Right renal cortex interstitium (tissue), 3 donors: ENCODE measurements around the gene PLXNB3. TPM values are rescaled to one million over a fixed set of nuclear protein-coding genes. Genes with fewer than 3 reads are reported as not detected.
"Not testable (repeated sequence)": the region's sequence is repeated elsewhere in the genome, so short reads cannot be mapped to it uniquely, and the experiment has no call there.

Source experiments
- DNase-seq, 3 donors: peaks; one replicate each; pipeline ENCODE4 v3.0.0-alpha.2; 2013; ENCODE audit warnings: low read depth in 3 of 3, low spot score in 2 of 3
- polyA plus RNA-seq, 3 donors: library from polyadenylated mRNA; unstranded; fragments of 120-200 nt; gene quantifications; one replicate each; pipeline ENCODE4 v1.2.1, GENCODE V29; 2013; ENCODE audit not compliant: insufficient read length in 3 of 3

The PLXNB3 gene
- 1 to 10 TPM in 2 of 3 donors, under 1 TPM in 1; 0.96 to 1.7 (median 1.6) TPM for polyA plus RNA-seq

GRCh38 chrX:153763989-153764755, at the start of gene PLXNB3:
Gene PLXNB3, plus strand, starts transcription at chrX:153764249. Its CDS starts 1,287 bp downstream, at chrX:153765536.
- DNase-seq = no peak

DNA sequence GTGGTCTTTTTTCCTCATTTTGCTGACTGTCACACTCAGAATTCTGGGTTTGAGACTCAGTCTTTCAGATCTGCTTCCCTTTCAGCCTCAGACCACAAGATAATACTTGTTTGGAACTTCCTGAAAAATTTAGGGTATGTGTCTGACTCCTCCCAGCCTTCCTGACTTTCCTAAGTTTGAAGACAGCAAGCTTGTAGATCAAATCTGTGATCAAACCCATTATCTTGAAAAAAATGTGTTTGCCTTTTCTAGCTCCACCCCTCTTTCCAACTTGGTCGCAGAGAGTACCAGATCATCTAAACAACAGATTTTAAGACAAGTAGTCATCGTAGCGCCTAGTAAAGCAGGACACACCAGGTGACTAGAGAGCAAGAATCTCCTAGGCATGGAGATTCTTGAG, 49.8 kb upstream of the PLXNB3 start:
- DNase-seq = no peak

- DNase-seq = no peak
Measured at GRCh38 chrX:153717445-153717844, 46.6 kb upstream of the PLXNB3 start.

DNA sequence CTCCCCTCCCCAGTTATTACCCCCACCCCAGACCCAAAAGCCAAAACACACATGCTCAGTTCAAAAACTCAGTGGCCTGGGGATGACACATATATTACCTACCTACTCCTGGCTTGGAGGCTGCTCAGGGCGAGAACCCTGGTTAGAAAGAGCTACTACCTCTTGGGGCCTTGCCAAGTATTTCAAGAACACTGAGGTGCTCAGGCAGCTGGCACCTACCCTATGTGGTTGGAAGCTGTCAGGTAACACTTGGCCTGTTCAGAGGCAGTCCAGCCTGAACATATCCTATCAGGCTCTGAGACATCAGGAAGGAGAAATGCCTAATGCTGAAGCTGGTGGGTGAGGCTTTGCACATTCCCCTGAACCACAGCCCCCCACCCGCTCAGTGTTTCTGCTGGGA, 44.8 kb upstream of the PLXNB3 start:
- DNase-seq = no peak

DNA sequence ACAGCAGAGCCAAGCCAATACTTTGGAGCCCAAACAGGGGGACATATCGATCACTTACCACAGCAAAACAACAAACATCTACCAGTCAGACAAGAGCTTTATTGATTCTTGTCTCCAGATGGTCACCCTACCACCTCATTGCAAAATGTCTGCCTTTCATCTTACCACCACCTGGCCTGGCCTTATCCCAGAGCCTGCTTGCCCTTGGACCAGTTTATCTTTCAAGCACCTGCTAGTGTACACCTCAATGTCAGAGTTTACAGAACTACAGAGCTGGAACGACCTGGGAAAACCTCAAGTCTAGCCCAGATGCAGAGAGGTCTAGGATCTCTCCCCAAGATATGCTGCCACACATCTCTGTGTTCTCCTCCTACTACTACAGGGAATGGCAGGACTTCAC, 44.3 kb upstream of the PLXNB3 start:
- DNase-seq = no peak

DNA sequence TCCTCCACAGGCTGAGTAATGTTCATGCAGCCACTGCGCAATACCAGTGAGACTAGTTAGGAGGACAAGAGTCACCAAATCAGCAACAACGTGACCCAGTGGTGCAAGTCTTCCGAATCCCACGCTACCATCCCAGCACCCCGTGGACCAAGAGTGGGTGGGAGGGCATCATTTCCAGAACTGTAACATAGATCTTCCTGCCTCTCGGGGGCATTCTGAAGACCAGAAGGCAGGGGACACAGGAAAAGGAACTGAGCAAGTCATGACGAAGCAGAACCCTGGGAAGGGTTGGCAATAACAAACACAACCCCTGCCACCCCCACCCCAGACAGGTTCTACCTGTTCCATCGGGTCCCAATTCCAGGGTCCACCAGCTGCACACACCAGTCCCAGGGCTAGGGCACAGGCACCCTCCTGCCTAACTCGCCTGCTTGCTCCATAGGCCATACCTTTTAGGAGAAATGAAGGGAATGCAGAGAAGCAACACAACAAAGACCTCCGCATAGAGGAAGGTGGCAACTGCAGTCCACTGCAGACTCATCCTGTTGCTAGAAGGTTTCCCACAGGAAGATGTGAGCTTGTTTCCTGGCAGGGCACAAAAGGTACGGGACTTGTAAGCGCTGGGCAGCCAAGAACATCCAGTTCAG, 41.2 kb upstream of the PLXNB3 start:
- DNase-seq = no peak

GRCh38 chrX:153723351-153724251, 40.4 kb upstream of the PLXNB3 start:
- DNase-seq = no peak

- DNase-seq = peak in 2 of 3 donors; percentile 70 to 76
Measured at GRCh38 chrX:153724252-153725038, 39.6 kb upstream of the PLXNB3 start, which contains the start of the genes ABCD1 and BCAP31. Gene ABCD1, plus strand, starts transcription at chrX:153724856. Its CDS starts 411 bp downstream, at chrX:153725267. Gene BCAP31, minus strand, starts transcription at chrX:153724387. Its CDS starts 1,143 bp downstream, at chrX:153723244.

DNA sequence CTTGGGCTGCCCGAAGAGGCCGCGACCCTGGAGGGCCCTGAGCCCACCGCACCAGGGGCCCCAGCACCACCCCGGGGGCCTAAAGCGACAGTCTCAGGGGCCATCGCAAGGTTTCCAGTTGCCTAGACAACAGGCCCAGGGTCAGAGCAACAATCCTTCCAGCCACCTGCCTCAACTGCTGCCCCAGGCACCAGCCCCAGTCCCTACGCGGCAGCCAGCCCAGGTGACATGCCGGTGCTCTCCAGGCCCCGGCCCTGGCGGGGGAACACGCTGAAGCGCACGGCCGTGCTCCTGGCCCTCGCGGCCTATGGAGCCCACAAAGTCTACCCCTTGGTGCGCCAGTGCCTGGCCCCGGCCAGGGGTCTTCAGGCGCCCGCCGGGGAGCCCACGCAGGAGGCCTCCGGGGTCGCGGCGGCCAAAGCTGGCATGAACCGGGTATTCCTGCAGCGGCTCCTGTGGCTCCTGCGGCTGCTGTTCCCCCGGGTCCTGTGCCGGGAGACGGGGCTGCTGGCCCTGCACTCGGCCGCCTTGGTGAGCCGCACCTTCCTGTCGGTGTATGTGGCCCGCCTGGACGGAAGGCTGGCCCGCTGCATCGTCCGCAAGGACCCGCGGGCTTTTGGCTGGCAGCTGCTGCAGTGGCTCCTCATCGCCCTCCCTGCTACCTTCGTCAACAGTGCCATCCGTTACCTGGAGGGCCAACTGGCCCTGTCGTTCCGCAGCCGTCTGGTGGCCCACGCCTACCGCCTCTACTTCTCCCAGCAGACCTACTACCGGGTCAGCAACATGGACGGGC, 38.8 kb upstream of the PLXNB3 start:
- DNase-seq = no peak

DNA sequence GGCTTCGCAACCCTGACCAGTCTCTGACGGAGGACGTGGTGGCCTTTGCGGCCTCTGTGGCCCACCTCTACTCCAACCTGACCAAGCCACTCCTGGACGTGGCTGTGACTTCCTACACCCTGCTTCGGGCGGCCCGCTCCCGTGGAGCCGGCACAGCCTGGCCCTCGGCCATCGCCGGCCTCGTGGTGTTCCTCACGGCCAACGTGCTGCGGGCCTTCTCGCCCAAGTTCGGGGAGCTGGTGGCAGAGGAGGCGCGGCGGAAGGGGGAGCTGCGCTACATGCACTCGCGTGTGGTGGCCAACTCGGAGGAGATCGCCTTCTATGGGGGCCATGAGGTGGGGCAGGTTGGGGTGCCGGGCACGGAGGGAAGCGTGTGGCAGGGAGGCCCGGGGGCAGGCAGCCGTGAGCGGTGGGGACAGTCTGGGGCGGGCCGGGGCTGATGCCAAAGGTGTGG, 38.2 kb upstream of the PLXNB3 start:
- DNase-seq = no peak

DNA sequence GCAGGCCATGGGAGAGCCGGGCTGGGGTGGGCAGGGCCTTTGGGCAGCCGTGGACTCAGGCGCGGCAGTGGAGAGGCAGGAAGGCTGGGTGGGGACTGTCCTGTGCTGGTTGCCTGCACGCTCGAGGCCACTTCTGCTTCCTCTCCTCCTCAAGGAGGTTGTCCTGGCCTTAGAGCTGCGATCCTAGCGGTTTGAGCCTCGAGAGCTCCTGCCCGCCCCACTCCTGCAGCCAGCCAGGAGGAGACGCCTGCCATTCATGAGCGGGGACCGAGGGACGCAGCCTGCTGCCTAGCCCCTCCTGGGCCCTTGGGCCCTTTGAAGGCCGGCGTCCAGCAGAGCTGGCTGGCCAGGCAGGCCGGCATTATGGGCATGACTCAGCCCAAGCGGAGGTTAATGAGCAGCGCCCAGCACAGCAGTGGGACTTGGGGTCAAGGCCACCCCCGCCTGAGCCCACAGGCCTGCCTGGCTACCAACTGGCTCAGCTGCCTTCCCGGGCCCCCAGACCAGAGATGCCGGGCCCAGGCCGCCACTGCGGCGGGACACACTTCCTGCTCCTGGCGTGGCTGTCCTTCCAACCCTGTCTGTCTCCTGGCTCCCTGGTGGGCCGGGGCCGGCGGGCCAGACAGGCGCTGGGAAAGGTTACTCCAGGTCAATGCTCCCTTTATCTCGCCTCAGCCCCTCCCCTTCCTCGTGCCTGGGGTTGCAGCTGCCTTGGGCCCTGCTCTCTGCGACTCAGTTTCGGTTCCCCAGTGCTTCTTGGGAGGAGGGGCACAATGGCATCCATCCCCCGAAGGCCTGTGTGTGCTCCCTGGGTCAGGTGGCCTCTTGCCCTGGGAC, 37.5 kb upstream of the PLXNB3 start:
- DNase-seq = no peak

GRCh38 chrX:153727123-153727931, 36.7 kb upstream of the PLXNB3 start:
- no peak for DNase-seq

GRCh38 chrX:153728095-153728494, 36.0 kb upstream of the PLXNB3 start:
- no peak for DNase-seq

GRCh38 chrX:153728951-153729631, 35.0 kb upstream of the PLXNB3 start:
- DNase-seq = no peak

GRCh38 chrX:153730115-153730514, 33.9 kb upstream of the PLXNB3 start:
- DNase-seq = not testable (repeated sequence)

GRCh38 chrX:153731117-153731844, 32.8 kb upstream of the PLXNB3 start:
- DNase-seq = no peak
